ENCODE measurements around the gene WDR27. TPM values are rescaled to one million over a fixed set of nuclear protein-coding genes. Genes with fewer than 3 reads are reported as not detected.

The WDR27 gene
- total RNA-seq, 4 donors from 2014 or later, result 2.8 to 31.6 (median 4.0) TPM

- Histone ChIP-seq H3K4me3 (no peak overlapping the region), H3K9me3 (no peaks in the 10 kb centered on the region), H3K27me3 (no peaks in the 10 kb centered on the region), H3K36me3 (no peaks in the 10 kb centered on the region), H3K4me1 (no peaks in the 10 kb centered on the region), H3K27ac (no peak overlapping the region)
- no peak for DNase-seq
- in situ Hi-C loops (cut with MboI; ENCODE audit: low sequenced_read_pairs in 4 of 4) (no loop called here), intact Hi-C loops (cut with DNase I; ENCODE audit: low total_unique reads) (loop anchor here (10.0 kb wide), 1 partner anchor 696 kb away; no protein-coding TSS in a partner anchor)
- ATAC-seq, result no peak
- no peak for TF ChIP-seq POLR2A (IDR thresholded peaks at IDR 0.05)
- TF ChIP-seq CTCF (IDR thresholded peaks at IDR 0.05 in 4 of 5, conservative IDR thresholded peaks at IDR 0.05 in 1 of 5), result no peak
Measured at GRCh38 chr6:169650241-169650958, 51.4 kb downstream of the WDR27 start.

- TF ChIP-seq POLR2A (IDR thresholded peaks at IDR 0.05) (no peak), CTCF (IDR thresholded peaks at IDR 0.05 in 4 of 5, conservative IDR thresholded peaks at IDR 0.05 in 1 of 5) (no peak)
- Histone ChIP-seq H3K9me3 (no peaks in the 10 kb centered on the region), H3K36me3 (no peaks in the 10 kb centered on the region), H3K4me3 (no peak overlapping the region), H3K27ac (no peak overlapping the region), H3K27me3 (no peaks in the 10 kb centered on the region), H3K4me1 (no peaks in the 10 kb centered on the region)
- DNase-seq (no peak), ATAC-seq (no peak)
- intact Hi-C loops (cut with DNase I; ENCODE audit: low total_unique reads), result no loop called here
- in situ Hi-C loops (cut with MboI; ENCODE audit: low sequenced_read_pairs in 4 of 4), result no loop called here
Measured at GRCh38 chr6:169648617-169649016, 53.2 kb downstream of the WDR27 start.

GRCh38 chr6:169648092-169648491 is 53.7 kb downstream of the WDR27 start:
- no peaks in the 10 kb centered on the region for H3K36me3 ChIP-seq
- TF ChIP-seq CTCF (IDR thresholded peaks at IDR 0.05 in 4 of 5, conservative IDR thresholded peaks at IDR 0.05 in 1 of 5), result no peak
- TF ChIP-seq POLR2A (IDR thresholded peaks at IDR 0.05), result no peak
- in situ Hi-C loops (cut with MboI; ENCODE audit: low sequenced_read_pairs in 4 of 4), result no loop called here
- H3K4me1 ChIP-seq, result no peaks in the 10 kb centered on the region
- intact Hi-C loops (cut with DNase I; ENCODE audit: low total_unique reads), result no loop called here
- H3K4me3 ChIP-seq, result no peak overlapping the region
- DNase-seq, result no peak
- no peaks in the 10 kb centered on the region for H3K9me3 ChIP-seq
- ATAC-seq, result no peak
- no peaks in the 10 kb centered on the region for H3K27me3 ChIP-seq
- H3K27ac ChIP-seq, result no peak overlapping the region

- H3K9me3 ChIP-seq, result no peaks in the 10 kb centered on the region
Measured at GRCh38 chr6:169647637-169648036, 54.2 kb downstream of the WDR27 start.

More at GRCh38 chr6:169647637-169648036, 54.2 kb downstream of the WDR27 start:
- in situ Hi-C loops (cut with MboI; ENCODE audit: low sequenced_read_pairs in 4 of 4) (no loop called here), intact Hi-C loops (cut with DNase I; ENCODE audit: low total_unique reads) (no loop called here)
- DNase-seq (no peak), ATAC-seq (no peak)
- TF ChIP-seq POLR2A (IDR thresholded peaks at IDR 0.05), result no peak
- no peak for TF ChIP-seq CTCF (IDR thresholded peaks at IDR 0.05 in 4 of 5, conservative IDR thresholded peaks at IDR 0.05 in 1 of 5)
- Histone ChIP-seq H3K27ac (no peak overlapping the region), H3K4me3 (no peak overlapping the region), H3K4me1 (no peaks in the 10 kb centered on the region), H3K27me3 (no peaks in the 10 kb centered on the region), H3K36me3 (no peaks in the 10 kb centered on the region)

Measured in gastrocnemius medialis (tissue), 4 donors.